ENCODE data around the gene IFIH1.

IFIH1 gene

DNA sequence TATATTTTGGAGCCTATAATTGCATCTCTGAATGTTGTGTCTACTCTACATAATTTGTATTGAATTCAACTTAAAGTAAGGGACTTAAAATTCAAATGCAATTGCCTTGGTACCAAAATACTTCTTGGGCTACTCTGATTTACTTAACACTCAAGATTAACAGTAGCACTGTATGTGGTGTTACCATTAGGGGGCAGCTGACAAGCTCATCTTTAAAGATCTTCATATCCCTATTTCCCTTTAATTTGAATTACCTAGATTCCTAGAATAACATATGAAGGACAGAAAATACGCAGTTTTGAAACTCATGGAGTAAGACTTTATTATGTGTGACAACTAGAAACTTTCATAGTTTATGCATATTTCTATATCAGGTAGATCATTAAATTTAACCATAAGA, 37.8 kb downstream of the IFIH1 start:
- Histone ChIP-seq H3K4ac (ENCODE audit: low read depth in 1 of 2, low read length in 2 of 2) (no peak overlapping the region), H3K4me3 (ENCODE audit: insufficient read depth in 1 of 2, low read depth in 1 of 2, low read length in 2 of 2) (no peak overlapping the region), H2AFZ (ENCODE audit: low read depth, low read length) (no peak overlapping the region), H3K27ac (ENCODE audit: low read length, poor library complexity, severe bottlenecking) (no peak overlapping the region), H3K14ac (ENCODE audit: low read length in 2 of 2) (no peak overlapping the region), H2BK120ac (ENCODE audit: low read depth, low read length) (no peak overlapping the region), H3K23ac (ENCODE audit: low read length in 2 of 2) (no peak overlapping the region), H3K4me2 (ENCODE audit: low read length, poor library complexity, severe bottlenecking) (no peak overlapping the region), H2BK5ac (ENCODE audit: low read depth, low read length, poor library complexity, severe bottlenecking) (no peak overlapping the region), H3K18ac (ENCODE audit: low read depth in 1 of 2, low read length in 2 of 2) (no peak overlapping the region), H4K91ac (ENCODE audit: low read length) (no peak overlapping the region), H3K9ac (ENCODE audit: low read length) (no peak overlapping the region), H2BK15ac (ENCODE audit: low read depth, poor library complexity, severe bottlenecking) (no peak overlapping the region), H3K79me1 (replicated peaks; ENCODE audit: low read length, poor library complexity, severe bottlenecking) (no peaks in the 10 kb centered on the region), H3K36me3 (ENCODE audit: control insufficient read depth in 1 of 2, insufficient read depth in 2 of 2, low read depth in 1 of 2, low read length in 2 of 2) (peaks cover 0 to 19% of the 10 kb centered on the region in 2 experiments), H3K4me1 (ENCODE audit: control insufficient read depth, insufficient read depth, low read depth, low read length) (no peaks in the 10 kb centered on the region), H2AK5ac (ENCODE audit: low read length, severe bottlenecking) (no peak overlapping the region), H2BK12ac (ENCODE audit: low read length in 2 of 2) (no peak overlapping the region), H4K8ac (ENCODE audit: low read length) (no peak overlapping the region), H3K27me3 (ENCODE audit: control insufficient read depth in 1 of 2, insufficient read depth in 1 of 2, low read length in 2 of 2) (no peaks in the 10 kb centered on the region), H3K9me3 (ENCODE audit: control insufficient read depth, low read length) (no peaks in the 10 kb centered on the region)
- DNase-seq: no peak
- no CpG with 5 or more reads among the region's 1 CpG for WGBS

DNA sequence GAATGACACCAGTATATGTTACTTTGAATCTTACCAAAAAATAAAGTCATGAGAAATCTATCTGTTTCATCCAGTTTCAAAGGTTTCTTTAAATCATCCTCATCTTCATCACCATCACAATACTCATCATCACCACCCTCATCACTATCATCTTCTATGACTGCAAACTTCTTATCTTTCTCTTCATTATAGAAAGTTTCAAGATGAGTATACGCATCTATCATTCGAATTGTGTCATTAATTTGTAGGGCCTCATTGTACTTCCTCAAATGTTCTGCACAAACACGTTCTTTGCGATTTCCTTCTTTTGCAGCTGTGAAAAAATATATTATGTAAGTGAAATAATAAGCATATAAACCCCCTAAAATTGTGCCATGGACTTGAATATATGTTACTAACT, 41.1 kb downstream of the IFIH1 start:
- H3K23ac ChIP-seq (ENCODE audit: low read length in 2 of 2): no peak overlapping the region
- H3K27me3 ChIP-seq (ENCODE audit: control insufficient read depth in 1 of 2, insufficient read depth in 1 of 2, low read length in 2 of 2): no peaks in the 10 kb centered on the region
- no peak overlapping the region for H3K4me2 ChIP-seq (ENCODE audit: low read length, poor library complexity, severe bottlenecking)
- H4K91ac ChIP-seq (ENCODE audit: low read length): no peak overlapping the region
- H2BK12ac ChIP-seq (ENCODE audit: low read length in 2 of 2): no peak overlapping the region
- H3K36me3 ChIP-seq (ENCODE audit: control insufficient read depth in 1 of 2, insufficient read depth in 2 of 2, low read depth in 1 of 2, low read length in 2 of 2): peaks cover 0 to 22% of the 10 kb centered on the region in 2 experiments
- no peak for DNase-seq
- H3K4me1 ChIP-seq (ENCODE audit: control insufficient read depth, insufficient read depth, low read depth, low read length): no peaks in the 10 kb centered on the region
- no peaks in the 10 kb centered on the region for H3K79me1 ChIP-seq (replicated peaks; ENCODE audit: low read length, poor library complexity, severe bottlenecking)
- no peak overlapping the region for H2BK120ac ChIP-seq (ENCODE audit: low read depth, low read length)
- H4K8ac ChIP-seq (ENCODE audit: low read length): no peak overlapping the region
- no peak overlapping the region for H2AK5ac ChIP-seq (ENCODE audit: low read length, severe bottlenecking)
- no peak overlapping the region for H3K4ac ChIP-seq (ENCODE audit: low read depth in 1 of 2, low read length in 2 of 2)
- no peak overlapping the region for H3K4me3 ChIP-seq (ENCODE audit: insufficient read depth in 1 of 2, low read depth in 1 of 2, low read length in 2 of 2)
- WGBS: 100% methylated on average over 2 of the region's 4 CpGs
- no peaks in the 10 kb centered on the region for H3K9me3 ChIP-seq (ENCODE audit: control insufficient read depth, low read length)
- no peak overlapping the region for H3K14ac ChIP-seq (ENCODE audit: low read length in 2 of 2)
- H3K18ac ChIP-seq (ENCODE audit: low read depth in 1 of 2, low read length in 2 of 2): no peak overlapping the region
- H2BK15ac ChIP-seq (ENCODE audit: low read depth, poor library complexity, severe bottlenecking): no peak overlapping the region
- no peak overlapping the region for H2AFZ ChIP-seq (ENCODE audit: low read depth, low read length)
- H2BK5ac ChIP-seq (ENCODE audit: low read depth, low read length, poor library complexity, severe bottlenecking): no peak overlapping the region
- H3K27ac ChIP-seq (ENCODE audit: low read length, poor library complexity, severe bottlenecking): no peak overlapping the region
- no peak overlapping the region for H3K9ac ChIP-seq (ENCODE audit: low read length)

DNA sequence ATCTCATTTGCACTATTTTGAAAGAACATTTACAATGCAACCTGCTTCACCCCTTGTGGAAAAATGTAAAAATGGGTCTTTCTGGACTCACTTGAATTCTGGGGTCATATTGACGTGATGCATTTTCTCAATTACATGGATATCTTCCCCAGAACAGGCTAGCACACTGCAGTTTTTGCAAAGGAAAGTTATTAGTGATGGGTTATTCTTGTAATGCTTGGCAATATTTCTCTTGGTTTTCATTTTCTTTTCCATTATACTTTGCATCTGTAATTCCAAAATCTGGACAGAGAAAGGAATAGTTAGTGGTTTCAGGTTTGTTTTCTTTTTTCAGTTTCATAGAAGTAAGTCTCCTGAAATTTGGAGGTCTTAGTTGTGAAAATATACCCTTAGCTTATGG, 50.5 kb downstream of the IFIH1 start:
- H3K18ac ChIP-seq (ENCODE audit: low read depth in 1 of 2, low read length in 2 of 2): no peak overlapping the region
- no peak overlapping the region for H2BK5ac ChIP-seq (ENCODE audit: low read depth, low read length, poor library complexity, severe bottlenecking)
- H3K4ac ChIP-seq (ENCODE audit: low read depth in 1 of 2, low read length in 2 of 2): no peak overlapping the region
- H4K91ac ChIP-seq (ENCODE audit: low read length): no peak overlapping the region
- no peak overlapping the region for H2BK15ac ChIP-seq (ENCODE audit: low read depth, poor library complexity, severe bottlenecking)
- no peak overlapping the region for H3K23ac ChIP-seq (ENCODE audit: low read length in 2 of 2)
- no peak for DNase-seq
- H3K4me2 ChIP-seq (ENCODE audit: low read length, poor library complexity, severe bottlenecking): no peak overlapping the region
- no peak overlapping the region for H3K4me3 ChIP-seq (ENCODE audit: insufficient read depth in 1 of 2, low read depth in 1 of 2, low read length in 2 of 2)
- H3K79me1 ChIP-seq (replicated peaks; ENCODE audit: low read length, poor library complexity, severe bottlenecking): no peaks in the 10 kb centered on the region
- H3K14ac ChIP-seq (ENCODE audit: low read length in 2 of 2): no peak overlapping the region
- peaks cover 0 to 16% of the 10 kb centered on the region in 2 experiments for H3K36me3 ChIP-seq (ENCODE audit: control insufficient read depth in 1 of 2, insufficient read depth in 2 of 2, low read depth in 1 of 2, low read length in 2 of 2)
- H2AK5ac ChIP-seq (ENCODE audit: low read length, severe bottlenecking): no peak overlapping the region
- no peaks in the 10 kb centered on the region for H3K4me1 ChIP-seq (ENCODE audit: control insufficient read depth, insufficient read depth, low read depth, low read length)
- no peak overlapping the region for H2AFZ ChIP-seq (ENCODE audit: low read depth, low read length)
- no peaks in the 10 kb centered on the region for H3K27me3 ChIP-seq (ENCODE audit: control insufficient read depth in 1 of 2, insufficient read depth in 1 of 2, low read length in 2 of 2)
- H3K9ac ChIP-seq (ENCODE audit: low read length): no peak overlapping the region
- H3K9me3 ChIP-seq (ENCODE audit: control insufficient read depth, low read length): no peaks in the 10 kb centered on the region
- 86% methylated on average over 1 of the region's 1 CpG for WGBS
- no peak overlapping the region for H3K27ac ChIP-seq (ENCODE audit: low read length, poor library complexity, severe bottlenecking)
- H2BK12ac ChIP-seq (ENCODE audit: low read length in 2 of 2): no peak overlapping the region
- H4K8ac ChIP-seq (ENCODE audit: low read length): no peak overlapping the region
- H2BK120ac ChIP-seq (ENCODE audit: low read depth, low read length): no peak overlapping the region

DNA sequence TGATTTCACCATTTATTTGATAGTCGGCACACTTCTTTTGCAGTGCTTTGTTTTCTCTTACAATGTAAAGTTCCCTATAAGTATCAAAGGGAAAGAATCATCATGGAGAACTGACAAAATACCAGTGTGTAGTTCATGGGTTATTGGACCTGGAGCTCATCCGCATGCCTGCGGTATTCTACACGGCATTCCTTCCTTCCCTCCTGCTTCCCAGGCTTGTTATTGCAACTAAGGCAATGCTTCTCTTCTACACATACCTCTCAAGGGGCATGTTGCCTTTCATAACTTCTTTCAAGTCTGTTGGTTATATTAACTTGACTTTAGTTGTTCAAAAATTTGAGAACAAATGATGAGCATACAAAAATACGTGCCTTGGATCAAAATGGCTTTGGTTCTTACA, 51.0 kb downstream of the IFIH1 start:
- Histone ChIP-seq H3K9me3 (ENCODE audit: control insufficient read depth, low read length) (no peaks in the 10 kb centered on the region), H3K4ac (ENCODE audit: low read depth in 1 of 2, low read length in 2 of 2) (no peak overlapping the region), H4K91ac (ENCODE audit: low read length) (no peak overlapping the region), H2AFZ (ENCODE audit: low read depth, low read length) (no peak overlapping the region), H3K79me1 (replicated peaks; ENCODE audit: low read length, poor library complexity, severe bottlenecking) (no peaks in the 10 kb centered on the region), H2BK15ac (ENCODE audit: low read depth, poor library complexity, severe bottlenecking) (no peak overlapping the region), H3K27ac (ENCODE audit: low read length, poor library complexity, severe bottlenecking) (no peak overlapping the region), H2AK5ac (ENCODE audit: low read length, severe bottlenecking) (no peak overlapping the region), H3K27me3 (ENCODE audit: control insufficient read depth in 1 of 2, insufficient read depth in 1 of 2, low read length in 2 of 2) (no peaks in the 10 kb centered on the region), H3K23ac (ENCODE audit: low read length in 2 of 2) (no peak overlapping the region), H2BK12ac (ENCODE audit: low read length in 2 of 2) (no peak overlapping the region), H3K4me1 (ENCODE audit: control insufficient read depth, insufficient read depth, low read depth, low read length) (no peaks in the 10 kb centered on the region), H4K8ac (ENCODE audit: low read length) (no peak overlapping the region), H2BK120ac (ENCODE audit: low read depth, low read length) (no peak overlapping the region), H3K4me3 (ENCODE audit: insufficient read depth in 1 of 2, low read depth in 1 of 2, low read length in 2 of 2) (no peak overlapping the region), H3K36me3 (ENCODE audit: control insufficient read depth in 1 of 2, insufficient read depth in 2 of 2, low read depth in 1 of 2, low read length in 2 of 2) (peaks cover 0 to 14% of the 10 kb centered on the region in 2 experiments), H3K18ac (ENCODE audit: low read depth in 1 of 2, low read length in 2 of 2) (no peak overlapping the region), H3K14ac (ENCODE audit: low read length in 2 of 2) (no peak overlapping the region), H2BK5ac (ENCODE audit: low read depth, low read length, poor library complexity, severe bottlenecking) (no peak overlapping the region), H3K9ac (ENCODE audit: low read length) (no peak overlapping the region), H3K4me2 (ENCODE audit: low read length, poor library complexity, severe bottlenecking) (no peak overlapping the region)
- no peak for DNase-seq
- 100% methylated on average over 2 of the region's 5 CpGs for WGBS
